SU-DHL-6 (cell line): ENCODE data around the gene KDM5C.

Source experiments
- CTCF ChIP-seq: fragments of 200-600 bp; sonication (generic); IDR thresholded peaks from one replicate; pipeline ENCODE4 v1.5.1; 2017; ENCODE audit warnings: antibody characterized with exemption, mild to moderate bottlenecking, low read length, moderate library complexity; ENCODE audit not compliant: insufficient read depth, poor library complexity, severe bottlenecking
- EZH2phosphoT487 ChIP-seq: fragments of 200-600 bp; sonication (generic), shearing (Covaris generic); conservative IDR thresholded peaks from 2 replicates; pipeline ENCODE4 v1.6.1; 2018; ENCODE audit warnings: mild to moderate bottlenecking, antibody characterized with exemption, low read length, moderate library complexity, mixed read lengths

GRCh38 chrX:53223068-53223693 lies 1.8 kb downstream of the KDM5C start:
- TF ChIP-seq CTCF: no peak
- TF ChIP-seq EZH2phosphoT487: no peak
